ENCODE results near the gene DYNLT4.
"Not testable (repeated sequence)": the region's sequence is repeated elsewhere in the genome, so short reads cannot be mapped to it uniquely, and the experiment has no call there.

GRCh38 chr1:44824392-44824791 is 17.2 kb upstream of the DYNLT4 start:
- TF ChIP-seq CTCF (IDR thresholded peaks at IDR 0.05; ENCODE audit: low read depth, low read length, poor library complexity, severe bottlenecking); EZH2phosphoT487 (IDR thresholded peaks at IDR 0.05; ENCODE audit: borderline replicate concordance, low read length): not testable (repeated sequence)

Measured in DOHH2 (cell line).